GM19025 (cell line): Measurements from ENCODE around the gene COMMD8.

ENCODE experiments used
- ATAC-seq: cut with Tn5 transposase; IDR thresholded peaks from one replicate; pipeline ENCODE4 v1.9.1; 2021; ENCODE audit warnings: mild to moderate bottlenecking, low read depth, moderate library complexity; ENCODE audit not compliant: unreplicated experiment

The COMMD8 gene

DNA sequence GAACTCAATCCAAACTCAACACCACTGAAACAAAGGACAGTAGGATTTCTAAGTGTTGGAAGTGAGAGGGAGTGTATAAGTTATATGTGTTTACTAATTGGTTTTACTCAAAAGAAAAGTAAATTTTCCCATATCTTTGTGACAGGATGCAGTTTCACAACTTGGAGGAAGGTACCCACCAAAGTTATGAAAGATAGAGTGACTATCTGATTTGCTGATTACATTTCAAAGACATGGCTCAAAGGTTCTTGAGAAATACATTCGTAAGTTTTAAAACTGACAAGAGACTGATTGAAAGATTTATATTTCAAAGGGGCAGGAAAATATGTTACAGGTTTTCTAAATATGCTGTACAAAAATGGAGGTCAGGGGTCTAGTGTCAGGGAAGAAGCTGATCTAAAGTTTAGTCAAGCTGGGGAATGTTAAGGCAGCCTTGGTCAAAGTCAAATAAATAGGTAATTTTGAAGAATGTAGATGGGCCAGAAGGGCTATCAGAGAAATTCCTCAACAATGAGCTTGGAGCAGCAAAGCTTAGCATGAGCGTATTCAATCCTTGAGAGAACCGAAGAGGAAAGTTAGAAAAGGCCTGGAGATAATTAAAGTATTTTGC lies 9.7 kb upstream of the COMMD8 start:
- ATAC-seq = no peak

DNA sequence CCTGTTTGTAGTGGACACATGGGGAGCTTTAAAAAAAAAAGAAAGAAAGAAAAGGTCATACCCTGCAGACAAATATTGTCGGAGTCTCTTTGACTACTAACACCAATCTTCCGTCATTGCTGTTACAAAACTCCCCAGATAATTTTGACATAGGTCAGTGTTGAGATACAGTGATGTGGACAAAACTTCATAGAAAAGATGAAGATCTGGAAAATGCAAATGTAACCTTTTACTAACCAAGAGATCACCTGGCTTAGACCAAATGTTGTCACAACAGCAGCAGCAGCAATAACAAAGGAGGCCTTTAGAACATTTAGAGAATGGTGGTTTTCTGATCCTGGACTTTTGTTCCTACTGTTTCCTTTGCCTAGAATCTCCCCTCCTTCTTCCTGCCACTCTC lies 8.1 kb upstream of the COMMD8 start:
- no peak for ATAC-seq

DNA sequence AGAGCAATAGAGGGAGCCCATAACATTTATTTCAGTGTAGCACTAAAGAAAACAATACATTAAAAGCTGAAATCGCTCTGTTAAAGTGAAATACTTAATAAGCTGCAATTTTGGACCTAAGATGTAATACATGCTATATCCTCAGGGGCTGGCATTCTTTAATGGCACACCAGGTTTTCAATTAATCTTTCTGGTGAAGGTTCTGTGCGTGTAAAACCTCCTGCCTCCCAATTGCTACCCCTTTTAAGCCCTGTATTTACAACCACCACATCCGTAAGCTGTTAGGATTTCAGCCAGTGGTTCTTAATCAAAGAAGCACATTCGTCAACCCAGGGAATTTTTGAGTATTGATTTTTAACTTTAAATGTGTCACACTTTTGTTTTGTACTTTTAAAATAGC lies 7.6 kb upstream of the COMMD8 start:
- no peak for ATAC-seq

DNA sequence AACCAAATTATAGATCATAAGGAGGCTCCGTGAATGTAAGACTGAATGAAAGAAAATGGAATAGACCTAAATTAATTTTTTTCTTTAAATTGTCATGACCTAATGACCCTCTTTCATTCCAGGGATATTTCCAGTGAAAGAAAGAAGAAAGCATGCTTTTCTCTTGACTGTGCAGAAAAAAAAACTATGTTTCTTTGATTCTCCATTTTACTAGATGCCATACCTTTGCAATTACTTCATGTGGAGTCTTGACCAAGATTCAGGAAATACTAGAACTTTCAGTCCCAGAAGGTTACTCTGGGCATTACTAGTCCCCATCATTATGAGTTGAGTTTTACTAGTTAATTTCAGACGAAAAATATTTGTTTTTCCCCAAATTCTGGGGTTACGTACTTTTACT lies 6.4 kb upstream of the COMMD8 start:
- no peak for ATAC-seq

DNA sequence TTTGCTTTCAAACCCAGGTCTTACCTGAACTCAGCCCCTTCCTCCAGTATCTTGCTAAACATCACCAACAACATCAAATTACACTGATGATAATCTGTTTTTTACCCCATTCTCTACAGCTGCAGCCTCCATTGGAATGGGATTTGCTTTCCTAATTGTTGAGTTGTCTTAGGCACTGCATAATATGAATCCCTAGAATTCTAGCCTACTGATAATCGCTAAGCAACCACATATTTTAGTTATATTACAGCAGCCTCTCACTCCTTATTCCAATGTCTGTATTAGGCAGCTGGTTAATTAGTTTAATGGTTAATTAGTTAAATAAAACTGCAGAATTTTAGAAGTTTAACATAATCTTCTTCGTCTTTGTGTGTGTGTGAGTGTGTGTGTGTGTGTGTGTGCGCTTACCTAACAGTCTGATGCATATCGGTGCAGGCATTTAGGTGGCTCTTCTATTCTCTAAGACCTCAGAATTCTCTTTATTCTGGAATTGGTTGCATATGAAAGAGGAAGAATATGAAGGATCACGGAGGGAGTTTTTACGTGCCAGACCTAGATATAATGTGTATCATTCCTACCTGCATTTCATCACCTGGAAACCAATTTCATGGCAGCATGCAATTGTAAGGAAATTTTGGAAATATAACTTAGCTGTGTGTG lies 5.3 kb upstream of the COMMD8 start:
- ATAC-seq = no peak

DNA sequence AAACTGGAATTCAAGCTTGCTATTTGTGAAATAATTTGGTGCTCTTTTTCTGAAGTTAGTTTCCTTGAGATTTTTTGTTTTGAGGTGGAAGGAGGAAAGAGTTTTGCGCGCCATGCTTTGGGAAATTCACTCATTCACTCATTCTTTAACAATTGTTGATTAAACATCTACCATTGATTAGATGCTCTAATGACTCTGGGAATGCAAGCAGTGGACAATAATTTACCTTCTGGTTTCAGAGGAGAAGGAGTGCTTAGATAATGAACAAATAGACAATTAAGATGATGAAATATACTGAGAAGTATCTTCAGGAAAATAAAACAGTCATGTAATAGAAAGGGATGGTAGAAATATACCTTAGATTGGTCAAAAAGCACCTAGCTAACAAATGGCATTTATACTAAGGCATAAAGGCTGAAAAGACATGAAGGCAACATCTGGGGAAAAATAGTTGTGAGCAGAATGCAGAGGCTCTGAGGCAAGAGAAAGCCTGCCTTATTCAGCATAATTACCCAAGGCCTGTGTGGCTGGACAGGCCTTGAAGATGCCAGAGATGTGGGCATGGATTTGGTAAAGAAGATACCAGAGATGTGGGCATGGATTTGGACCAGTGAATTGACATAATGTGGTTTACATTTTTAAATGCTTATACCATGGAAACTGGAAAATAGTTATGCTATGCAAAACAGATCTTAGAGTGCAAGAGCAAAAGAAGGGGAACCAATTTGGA lies 2.7 kb upstream of the COMMD8 start:
- no peak for ATAC-seq

DNA sequence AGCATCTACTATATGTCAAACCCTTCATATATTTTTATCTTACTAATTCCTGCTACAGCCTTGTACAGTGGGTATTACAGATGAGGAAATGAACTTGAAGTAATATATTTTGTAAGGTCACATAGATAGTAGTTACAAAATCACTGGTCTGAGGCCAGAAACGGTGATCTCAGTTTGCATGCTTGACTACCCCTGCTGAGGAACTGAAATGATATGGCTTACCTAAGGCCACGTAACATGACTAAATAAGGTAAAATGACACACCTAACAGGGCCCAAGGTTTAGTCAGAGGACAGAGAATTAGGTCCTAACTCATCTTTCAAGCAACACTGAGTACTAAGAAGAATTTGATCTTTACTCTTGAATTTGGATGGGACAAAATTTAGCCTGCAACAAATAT lies 1.5 kb upstream of the COMMD8 start:
- ATAC-seq = no peak

DNA sequence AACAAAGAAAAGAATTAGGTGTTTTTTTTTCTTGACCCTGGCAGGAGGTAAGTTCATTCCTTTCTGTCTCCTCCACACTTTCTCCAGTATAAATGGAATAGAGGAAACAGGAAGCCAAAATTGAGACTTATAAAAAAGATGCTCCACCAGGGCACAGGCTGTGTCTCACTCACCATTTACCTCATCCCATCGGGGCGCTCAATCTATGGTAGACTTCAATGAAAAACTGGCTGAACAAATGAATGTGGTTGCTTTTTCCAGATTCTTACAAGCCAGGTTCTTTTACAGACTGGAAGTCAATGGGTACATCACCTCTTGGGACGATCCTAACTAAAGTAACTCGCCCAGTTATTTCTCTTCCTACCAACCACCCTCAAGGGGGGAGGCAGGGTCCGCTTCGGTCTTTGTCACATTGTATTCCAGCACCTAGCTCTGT lies 685 bp downstream of the COMMD8 start:
- ATAC-seq = peak; percentile 0

DNA sequence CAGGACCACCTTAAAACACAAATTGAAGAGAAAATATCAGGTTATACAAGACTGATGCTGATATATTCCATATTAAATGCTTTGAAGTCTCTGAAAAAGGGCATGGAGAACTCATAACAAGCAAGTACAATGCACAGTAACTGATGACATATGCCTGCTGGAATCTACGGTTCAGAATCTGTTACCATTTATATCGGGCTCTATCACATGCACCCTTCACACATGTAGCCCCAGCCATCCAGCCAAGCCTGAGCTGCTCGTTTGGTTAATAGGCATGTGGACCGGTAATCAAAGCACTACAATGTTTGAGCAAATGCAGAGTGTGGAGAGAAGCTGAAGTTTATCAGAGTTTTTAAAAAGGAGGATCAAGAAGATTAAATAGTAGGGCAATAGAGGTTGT lies 11.8 kb downstream of the COMMD8 start:
- ATAC-seq = no peak

DNA sequence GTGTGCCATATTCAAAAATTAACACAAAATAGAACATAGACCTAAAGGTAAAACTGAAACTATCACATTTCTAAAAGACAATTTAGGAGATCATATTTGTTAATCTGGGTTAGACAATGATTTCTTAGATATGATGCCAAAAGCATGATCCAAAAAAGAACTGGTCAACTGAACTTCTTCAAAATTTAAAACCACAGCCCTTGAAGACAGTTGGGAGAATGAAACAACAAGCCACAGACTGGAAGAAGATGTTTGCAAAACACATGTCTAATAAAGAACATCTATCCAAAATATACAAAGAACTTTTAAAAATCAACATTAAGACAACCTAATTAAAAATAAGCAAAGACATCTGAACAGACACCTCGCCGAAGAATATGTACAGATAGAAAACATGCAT lies 19.5 kb downstream of the COMMD8 start:
- ATAC-seq = no peak

DNA sequence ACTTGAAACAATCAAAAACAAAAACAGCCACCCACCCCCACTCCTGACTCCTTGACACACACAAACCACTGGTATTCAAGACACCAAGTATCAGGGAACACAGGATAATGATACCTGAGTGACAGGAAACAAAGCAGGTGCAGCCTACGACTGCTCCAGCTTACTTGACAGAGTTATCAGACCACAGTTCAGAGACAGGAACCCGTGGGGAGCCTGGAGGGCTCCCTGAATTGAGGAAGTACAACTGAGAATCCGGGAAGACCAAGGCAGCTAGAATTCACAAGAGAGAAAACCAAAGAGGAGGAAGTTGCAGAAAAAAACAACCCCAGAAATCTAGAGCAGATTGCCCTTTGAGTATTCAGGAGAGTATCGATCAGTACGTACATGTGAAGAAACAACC lies 20.5 kb downstream of the COMMD8 start:
- no peak for ATAC-seq

DNA sequence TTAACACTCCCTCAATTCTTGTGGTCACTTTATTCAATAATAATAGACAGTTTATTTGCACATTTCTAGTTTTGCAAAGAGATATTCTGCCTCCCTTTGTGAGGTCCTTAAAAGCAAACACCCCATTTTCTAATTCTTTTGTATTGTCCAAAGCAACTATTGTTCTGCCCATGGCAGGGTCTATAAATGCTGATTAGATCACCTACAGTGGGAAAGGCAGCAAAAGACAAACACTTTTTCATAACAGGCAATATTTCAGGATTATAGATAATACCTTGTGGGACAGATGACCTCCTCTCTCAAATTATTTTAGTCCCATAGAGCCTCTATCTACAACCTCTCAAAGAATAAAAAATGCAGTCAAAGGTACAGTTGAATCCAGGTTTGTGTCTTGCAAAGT lies 28.6 kb downstream of the COMMD8 start:
- no peak for ATAC-seq

DNA sequence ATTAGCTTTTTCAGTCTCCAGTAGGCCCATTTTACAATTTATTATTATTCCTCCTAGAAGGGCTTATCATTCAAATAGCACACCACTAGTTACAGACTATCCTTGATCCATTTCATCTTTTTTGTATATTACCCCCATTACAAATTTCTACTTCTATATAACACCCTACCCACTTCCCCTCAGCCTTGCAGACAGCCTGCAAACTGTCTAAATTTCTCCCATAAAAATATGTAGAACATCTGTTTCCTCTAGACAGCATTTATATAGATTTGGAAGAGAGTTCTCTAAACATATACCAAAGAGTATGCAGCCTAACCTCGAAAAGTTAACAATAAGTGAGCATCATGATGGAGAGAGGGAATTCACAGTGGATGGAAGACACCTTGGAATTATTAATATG lies 30.8 kb downstream of the COMMD8 start:
- no peak for ATAC-seq

DNA sequence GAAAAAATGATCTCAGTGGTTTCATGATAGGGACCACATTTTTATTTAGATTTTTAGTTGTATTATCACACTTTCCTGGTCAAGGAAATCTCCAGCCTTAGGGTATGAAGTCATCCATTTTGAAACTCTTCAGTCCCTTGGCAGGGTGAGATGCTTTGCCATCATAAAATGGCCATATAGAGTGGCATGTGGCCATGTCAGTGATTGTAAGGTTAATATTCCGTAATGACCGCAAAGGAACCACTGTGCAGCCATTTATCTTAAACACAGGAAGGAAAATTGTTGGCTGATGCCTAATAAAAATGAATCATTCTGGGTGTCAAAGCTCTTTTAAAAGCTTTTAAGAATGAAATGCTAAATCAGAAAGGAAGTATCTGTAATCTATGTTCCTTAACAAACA lies 35.6 kb downstream of the COMMD8 start:
- no peak for ATAC-seq

DNA sequence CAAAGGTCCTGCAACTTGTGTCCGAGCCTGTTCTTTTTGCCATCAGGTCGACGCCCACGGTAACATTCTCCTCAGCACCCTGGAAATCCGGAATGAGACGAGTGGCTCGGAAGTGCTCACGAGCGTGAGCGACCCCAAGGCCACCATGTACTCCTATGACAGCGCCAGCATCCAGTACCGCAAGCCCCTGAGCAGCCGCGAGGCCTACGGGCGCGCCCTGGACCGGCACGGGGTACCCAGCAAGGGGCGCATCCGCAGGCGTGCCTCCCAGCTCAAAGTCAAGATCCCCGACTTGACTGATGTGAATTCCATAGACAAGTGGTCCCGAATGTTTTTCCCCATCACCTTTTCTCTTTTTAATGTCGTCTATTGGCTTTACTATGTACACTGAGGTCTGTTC lies 37.9 kb downstream of the COMMD8 start:
- ATAC-seq = no peak

DNA sequence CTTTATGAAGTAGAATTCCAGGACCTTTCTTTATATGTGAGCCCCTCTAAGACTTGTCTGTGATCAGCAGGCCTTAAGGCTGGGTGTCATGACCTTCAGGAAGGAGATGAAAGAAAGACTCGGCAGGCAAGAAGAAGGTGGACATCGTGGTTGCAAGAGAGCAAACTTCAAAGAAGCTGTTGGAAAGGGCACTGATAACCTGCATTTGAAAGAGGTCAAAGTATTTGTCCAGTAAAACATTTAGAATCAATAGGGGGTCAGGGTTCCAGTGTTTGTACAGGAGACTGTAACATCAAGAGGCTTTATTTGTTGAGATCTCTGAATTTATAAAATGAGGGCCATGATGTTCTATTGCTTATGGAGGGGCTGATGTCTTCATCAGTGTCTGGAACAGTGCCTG lies 44.2 kb downstream of the COMMD8 start:
- ATAC-seq = no peak

DNA sequence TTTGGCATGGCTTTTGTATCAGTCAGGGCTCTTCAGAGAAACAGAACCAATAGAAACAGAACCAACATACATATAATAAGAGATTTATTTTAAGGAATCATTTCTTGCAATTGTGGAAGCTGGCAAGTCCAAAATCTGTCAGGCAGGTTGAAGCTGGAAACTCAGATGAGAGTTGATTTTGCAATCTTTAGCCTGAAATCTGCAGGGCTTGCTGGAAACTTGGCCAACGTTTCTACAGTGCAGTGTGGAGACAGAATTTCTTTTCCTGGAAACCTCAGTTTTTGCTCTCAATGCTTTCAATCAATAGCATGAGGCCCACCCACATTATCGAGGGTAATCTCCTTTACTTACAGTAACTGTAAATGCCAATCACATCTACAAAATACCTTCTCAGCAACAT lies 45.4 kb downstream of the COMMD8 start:
- no peak for ATAC-seq

DNA sequence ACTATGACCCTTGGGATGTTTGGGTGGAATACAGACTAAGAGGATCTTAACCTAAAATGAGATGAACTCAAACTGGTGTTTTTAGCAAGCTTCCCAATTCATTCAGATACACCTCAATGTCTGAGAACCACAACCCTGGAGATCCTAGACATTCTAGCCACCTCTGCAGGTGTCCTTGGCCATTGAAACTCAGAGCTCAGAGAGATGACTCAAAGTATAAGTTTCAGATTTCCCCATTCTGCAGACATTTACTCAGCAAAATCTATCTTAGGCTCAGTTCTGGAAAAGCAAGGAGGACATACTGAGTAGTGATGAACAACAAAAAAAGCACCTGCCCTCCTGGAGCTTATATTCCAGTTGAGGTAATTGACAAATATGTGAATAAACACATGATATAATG lies 47.8 kb downstream of the COMMD8 start:
- no peak for ATAC-seq

DNA sequence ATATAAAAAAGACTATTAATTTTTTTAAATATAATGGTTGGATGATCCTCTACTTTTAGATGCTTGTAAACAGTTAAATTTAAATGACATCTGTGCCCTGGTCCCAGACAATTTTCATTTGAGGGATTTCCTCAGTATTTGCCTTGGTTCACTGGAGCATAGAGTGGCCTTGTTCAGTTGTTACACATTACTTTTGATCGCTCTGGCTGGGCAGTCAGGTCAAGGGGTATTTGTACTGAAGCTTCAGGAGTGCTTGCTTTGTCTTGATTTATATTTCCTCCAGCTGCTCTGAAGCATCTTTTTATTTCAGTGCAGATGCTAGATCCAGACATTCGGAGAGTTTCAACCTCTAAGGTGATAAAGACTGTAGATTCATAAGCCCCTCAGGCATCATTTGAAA lies 50.0 kb downstream of the COMMD8 start:
- ATAC-seq = no peak

DNA sequence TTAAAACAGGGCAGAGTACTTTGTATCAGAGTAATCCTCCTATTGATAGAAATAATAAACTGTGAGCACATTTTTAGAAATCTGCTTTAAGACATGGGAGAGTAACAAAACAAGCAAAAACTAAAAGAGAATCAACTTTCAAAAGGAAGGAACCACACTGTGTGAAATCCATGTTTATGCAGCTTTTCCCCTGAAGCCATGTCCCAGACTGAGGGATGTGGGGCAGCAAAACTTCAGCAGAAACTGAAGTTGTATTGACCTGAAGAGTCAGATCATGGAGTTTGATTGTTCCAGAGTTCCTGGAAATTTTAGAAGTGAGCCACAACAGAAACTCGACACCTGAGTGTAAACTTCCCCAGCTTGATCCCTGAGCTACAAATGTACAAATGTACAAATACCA lies 53.2 kb downstream of the COMMD8 start:
- ATAC-seq = no peak

DNA sequence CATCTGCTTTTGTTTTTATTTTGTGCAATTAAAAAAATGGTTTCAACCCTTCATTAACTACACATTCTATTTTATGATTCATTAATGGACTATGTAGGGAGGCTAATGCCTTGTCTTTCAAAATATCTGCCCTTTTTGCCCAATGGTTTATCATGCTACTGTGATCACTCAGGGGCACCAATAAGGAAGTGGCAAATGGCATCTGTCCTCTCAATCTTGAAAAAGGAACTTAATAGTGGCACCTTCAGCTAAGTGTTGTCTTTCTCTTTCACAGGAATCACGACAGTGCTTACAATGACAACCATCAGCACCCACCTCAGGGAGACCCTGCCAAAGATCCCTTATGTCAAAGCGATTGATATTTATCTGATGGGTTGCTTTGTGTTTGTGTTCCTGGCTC lies 57.1 kb downstream of the COMMD8 start:
- no peak for ATAC-seq
